NT2/D1 (cell line): ENCODE results near the gene SLC66A3.

Source experiments
- YY1 ChIP-seq: IDR thresholded peaks from 2 replicates; pipeline ENCODE4 v1.6.1; 2011; ENCODE audit not compliant: insufficient read length, insufficient read depth
- ZNF274 ChIP-seq: IDR thresholded peaks from 2 replicates; pipeline ENCODE4 v1.6.1; 2011; ENCODE audit warnings: mild to moderate bottlenecking, low read depth, low read length

DNA sequence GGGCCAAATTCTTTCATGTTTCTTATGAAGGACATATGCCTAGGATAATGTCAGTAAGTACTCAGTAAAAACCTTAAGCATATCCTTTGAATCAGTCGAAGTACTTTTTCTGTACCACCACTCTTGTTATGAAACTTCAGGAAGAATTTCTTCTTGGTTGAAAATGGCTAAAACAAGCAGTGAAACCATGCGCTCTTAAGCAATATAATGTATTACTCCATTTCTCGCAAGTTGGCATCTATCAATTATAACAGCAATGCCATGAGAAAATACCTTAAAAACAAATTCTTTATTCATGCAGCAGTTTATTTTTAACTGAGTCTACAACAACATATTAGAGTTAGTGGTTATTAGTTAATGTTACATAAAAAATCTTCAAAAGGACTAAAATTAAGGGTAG lies 41.0 kb downstream of the SLC66A3 start:
- TF ChIP-seq YY1 (no peak), ZNF274 (no peak)
